Keratinocyte (primary cell): ENCODE data around the gene SRSF8. TPM values are rescaled to one million over a fixed set of nuclear protein-coding genes. Genes with fewer than 3 reads are reported as not detected.

Source experiments
- DNase-seq: peaks from one replicate; pipeline ENCODE4 v3.0.0-alpha.2; 2011; ENCODE audit warnings: low read depth, missing footprints, low spot score
- FAIRE-seq: peaks from 2 replicates; lab custom pipeline; 2011; peaks lifted over from hg19 to GRCh38; lab: Jason Lieb, UNC
- H2AFZ ChIP-seq: 2 replicates; pipeline ENCODE4 v1.6.0; 2012; ENCODE audit warnings: low read length, control low read depth, inconsistent platforms; ENCODE audit not compliant: control insufficient read depth
- H3K27ac ChIP-seq: 2 replicates; pipeline ENCODE4 v1.5.1; 2011; ENCODE audit warnings: low read length; ENCODE audit not compliant: control insufficient read depth, insufficient read depth
- H3K27me3 ChIP-seq: 3 replicates; pipeline ENCODE4 v1.6.0; 2011; ENCODE audit warnings: low read length; ENCODE audit not compliant: control insufficient read depth, insufficient read depth; ENCODE audit errors: extremely low read depth
- H3K36me3 ChIP-seq, 2 experiments: 2 replicates in 1 of 2; 3 replicates in 1 of 2; pipeline ENCODE4 v1.5.1; 2011; ENCODE audit warnings: low read length in 2 of 2, mild to moderate bottlenecking in 1 of 2; ENCODE audit not compliant: control insufficient read depth in 2 of 2, insufficient read depth in 2 of 2; ENCODE audit errors: extremely low read depth in 1 of 2
- H3K4me1 ChIP-seq: 3 replicates; pipeline ENCODE4 v1.5.1; 2011; ENCODE audit warnings: low read length; ENCODE audit not compliant: control insufficient read depth, insufficient read depth; ENCODE audit errors: extremely low read depth
- H3K4me2 ChIP-seq: 3 replicates; pipeline ENCODE4 v1.6.0; 2011; ENCODE audit warnings: low read depth, low read length; ENCODE audit not compliant: control insufficient read depth, insufficient read depth; ENCODE audit errors: extremely low read depth
- H3K4me3 ChIP-seq, 3 experiments: fragments of 200-600 bp in 1 of 3; sonication (generic) in 1 of 3; 2 replicates in 2 of 3; 3 replicates in 1 of 3; pipeline ENCODE4 v1.5.1; 2011 to 2016; ENCODE audit warnings: low read length in 3 of 3, mild to moderate bottlenecking in 3 of 3, control low read depth in 2 of 3, inconsistent platforms in 1 of 3, low read depth in 1 of 3, mixed read lengths in 1 of 3, mixed run types in 1 of 3, moderate library complexity in 1 of 3; ENCODE audit not compliant: control insufficient read depth in 2 of 3, insufficient read depth in 2 of 3; ENCODE audit errors: extremely low read depth in 1 of 3
- H3K79me2 ChIP-seq: 2 replicates; pipeline ENCODE4 v1.6.0; 2012; ENCODE audit warnings: low read length; ENCODE audit not compliant: control insufficient read depth, insufficient read depth
- H3K9ac ChIP-seq: 3 replicates; pipeline ENCODE4 v1.6.0; 2011; ENCODE audit warnings: low read length; ENCODE audit not compliant: control insufficient read depth, insufficient read depth; ENCODE audit errors: extremely low read depth
- H3K9me1 ChIP-seq: 3 replicates; pipeline ENCODE4 v1.6.0; 2011; ENCODE audit warnings: low read length; ENCODE audit not compliant: control insufficient read depth, insufficient read depth; ENCODE audit errors: extremely low read depth
- H3K9me3 ChIP-seq: 2 replicates; pipeline ENCODE4 v1.5.1; 2012; ENCODE audit warnings: low read depth, low read length; ENCODE audit not compliant: control insufficient read depth
- H4K20me1 ChIP-seq: 3 replicates; pipeline ENCODE4 v1.6.0; 2011; ENCODE audit warnings: low read length; ENCODE audit not compliant: control insufficient read depth, insufficient read depth; ENCODE audit errors: extremely low read depth
- EZH2 ChIP-seq: IDR thresholded peaks from one replicate; pipeline ENCODE4 v1.6.1; 2012; ENCODE audit warnings: inconsistent platforms, mild to moderate bottlenecking, low read length, moderate library complexity
- dilution Hi-C: fragments of 300-500 bp; cut with MboI; formaldehyde crosslinking; loops from one replicate; pipeline ENCODE4 v1.7.0; 2020; ENCODE audit warnings: low sequenced_read_pairs; ENCODE audit not compliant: extremely low pct_ligation_motif_present
- polyA plus RNA-seq, 5 experiments: library from polyadenylated mRNA; depleted of rRNA in 3 of 5; stranded (reverse) in 3 of 5; stranded (forward) in 1 of 5; unstranded in 1 of 5; fragments of >200 nt; gene quantifications; 1 replicate in 1 of 5; 2 replicates in 3 of 5; 3 replicates in 1 of 5; pipeline versions ENCODE4 v1.2.1 to v1.2.3, GENCODE V29; 2011 to 2012; ENCODE audit warnings: missing spikeins in 2 of 5, low read depth in 1 of 5, low replicate concordance in 1 of 5
- TF ChIP-seq, protein P1 (sequence below), 3 experiments: IDR thresholded peaks in 1 of 3; conservative IDR thresholded peaks in 1 of 3; optimal IDR thresholded peaks in 1 of 3; 2 replicates in 2 of 3; 3 replicates in 1 of 3; pipeline versions ENCODE3 to v1.5.1; 2011; ENCODE audit warnings: low read length in 3 of 3, mild to moderate bottlenecking in 3 of 3, moderate library complexity in 2 of 3, control low read depth in 1 of 3, inconsistent platforms in 1 of 3; ENCODE audit not compliant: insufficient read depth in 2 of 3; ENCODE audit errors: extremely low read depth in 1 of 3

SRSF8 gene
- polyA plus RNA-seq, 1 donor (not counting 4 experiments of a cell fraction or from before 2014, with no cell fraction given): 47.7 TPM

DNA sequence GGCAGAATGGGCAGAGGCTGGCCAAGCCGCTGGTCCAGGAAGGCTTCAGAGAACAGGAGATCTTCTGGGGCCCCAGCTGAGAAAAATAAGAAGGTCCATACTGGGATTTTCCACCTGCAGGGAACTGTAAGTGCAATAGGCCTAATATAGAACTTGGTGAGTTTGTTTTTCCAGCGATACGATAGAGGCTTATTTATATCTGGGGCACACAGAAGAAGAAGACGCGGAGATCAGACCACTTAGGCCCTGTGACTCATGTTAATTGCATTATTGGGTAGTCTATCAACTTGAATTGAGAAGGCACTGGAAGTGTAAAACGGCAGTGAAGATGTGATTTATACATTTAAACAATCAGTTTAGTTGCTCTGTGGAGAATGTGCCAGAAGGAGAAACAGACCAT lies 7.7 kb upstream of the SRSF8 start:
- dilution Hi-C loops: no loop called here
- TF ChIP-seq, protein P1, sequence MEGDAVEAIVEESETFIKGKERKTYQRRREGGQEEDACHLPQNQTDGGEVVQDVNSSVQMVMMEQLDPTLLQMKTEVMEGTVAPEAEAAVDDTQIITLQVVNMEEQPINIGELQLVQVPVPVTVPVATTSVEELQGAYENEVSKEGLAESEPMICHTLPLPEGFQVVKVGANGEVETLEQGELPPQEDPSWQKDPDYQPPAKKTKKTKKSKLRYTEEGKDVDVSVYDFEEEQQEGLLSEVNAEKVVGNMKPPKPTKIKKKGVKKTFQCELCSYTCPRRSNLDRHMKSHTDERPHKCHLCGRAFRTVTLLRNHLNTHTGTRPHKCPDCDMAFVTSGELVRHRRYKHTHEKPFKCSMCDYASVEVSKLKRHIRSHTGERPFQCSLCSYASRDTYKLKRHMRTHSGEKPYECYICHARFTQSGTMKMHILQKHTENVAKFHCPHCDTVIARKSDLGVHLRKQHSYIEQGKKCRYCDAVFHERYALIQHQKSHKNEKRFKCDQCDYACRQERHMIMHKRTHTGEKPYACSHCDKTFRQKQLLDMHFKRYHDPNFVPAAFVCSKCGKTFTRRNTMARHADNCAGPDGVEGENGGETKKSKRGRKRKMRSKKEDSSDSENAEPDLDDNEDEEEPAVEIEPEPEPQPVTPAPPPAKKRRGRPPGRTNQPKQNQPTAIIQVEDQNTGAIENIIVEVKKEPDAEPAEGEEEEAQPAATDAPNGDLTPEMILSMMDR (optimal IDR thresholded peaks at IDR 0.05 in 1 of 3, IDR thresholded peaks at IDR 0.05 in 1 of 3, conservative IDR thresholded peaks at IDR 0.05 in 1 of 3; ENCODE audit: extremely low read depth in 1 of 3, insufficient read depth in 2 of 3, low read length in 3 of 3): no peak
- no peak for TF ChIP-seq EZH2

DNA sequence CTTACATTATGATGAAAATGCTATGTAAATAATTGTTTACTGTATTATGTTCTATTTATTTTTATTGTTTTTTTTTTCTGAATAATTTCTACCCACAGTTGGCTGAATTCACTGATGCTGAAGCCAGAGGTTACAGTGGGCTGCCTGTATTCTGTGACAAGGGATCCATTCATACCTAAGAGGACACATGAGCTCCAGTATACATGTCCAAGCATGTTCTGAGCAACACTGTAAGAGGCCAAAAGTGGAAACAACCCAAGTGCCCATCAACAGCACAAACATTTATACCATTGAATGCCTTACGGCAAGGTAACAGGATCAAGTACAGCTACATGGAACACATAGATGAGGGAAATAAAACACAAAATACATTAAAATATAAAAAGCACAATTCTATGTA lies 1.4 kb upstream of the SRSF8 start:
- dilution Hi-C loops: no loop called here
- peaks cover 19% of the 10 kb centered on the region for H3K4me1 ChIP-seq
- FAIRE-seq: peak; percentile 81
- peaks cover 26% of the 10 kb centered on the region for H3K79me2 ChIP-seq
- H4K20me1 ChIP-seq: no peaks in the 10 kb centered on the region
- TF ChIP-seq, protein P1 (optimal IDR thresholded peaks at IDR 0.05 in 1 of 3, IDR thresholded peaks at IDR 0.05 in 1 of 3, conservative IDR thresholded peaks at IDR 0.05 in 1 of 3; ENCODE audit: extremely low read depth in 1 of 3, insufficient read depth in 2 of 3, low read length in 3 of 3): no peak
- TF ChIP-seq EZH2: no peak
- no peak for DNase-seq
- H3K9me1 ChIP-seq: no peaks in the 10 kb centered on the region
- H3K9ac ChIP-seq: no peak overlapping the region
- no peaks in the 10 kb centered on the region for H3K9me3 ChIP-seq
- no peaks in the 10 kb centered on the region for H3K36me3 ChIP-seq
- no peak overlapping the region for H3K4me3 ChIP-seq
- H3K27me3 ChIP-seq: no peaks in the 10 kb centered on the region
- H3K4me2 ChIP-seq: no peak overlapping the region
- no peak overlapping the region for H2AFZ ChIP-seq
- H3K27ac ChIP-seq: no peak overlapping the region

More for the DNA sequence above, 7.7 kb upstream of the SRSF8 start:
- H3K9me3 ChIP-seq: no peaks in the 10 kb centered on the region
- H3K27me3 ChIP-seq: peaks cover 1% of the 10 kb centered on the region
- H3K9me1 ChIP-seq: no peaks in the 10 kb centered on the region
- no peaks in the 10 kb centered on the region for H3K79me2 ChIP-seq
- no peaks in the 10 kb centered on the region for H4K20me1 ChIP-seq
- DNase-seq (no peak), FAIRE-seq (no peak)
- no peaks in the 10 kb centered on the region for H3K36me3 ChIP-seq
- no peak overlapping the region for H3K27ac ChIP-seq
- H3K4me3 ChIP-seq: no peak overlapping the region
- no peaks in the 10 kb centered on the region for H3K4me1 ChIP-seq
- no peak overlapping the region for H3K4me2 ChIP-seq
- H3K9ac ChIP-seq: no peak overlapping the region
- no peak overlapping the region for H2AFZ ChIP-seq
